IMR-90 (cell line): ENCODE measurements around the gene MSI2. TPM values are rescaled to one million over a fixed set of nuclear protein-coding genes. Genes with fewer than 3 reads are reported as not detected.

Source experiments
- ATAC-seq: fragments of 200-7000 bp; cut with Tn5 transposase; 2 replicates; pipeline ENCODE4 v1.9.1; 2020; ENCODE audit warnings: low read depth, mild to moderate bottlenecking, moderate library complexity
- BruUV-seq: library from RNA; stranded (reverse); fragments of 400-500 nt; replicated peaks from 2 replicates; lab custom pipeline; 2021; lab: Mats Ljungman, UMichigan
- CTCF ChIA-PET: fragments of 300-600 bp; formaldehyde crosslinking; extraction: SDS; loops from one replicate; lab custom pipeline; 2021; ENCODE audit warnings: antibody characterized with exemption; lab: Yijun Ruan, JAX
- POLR2A ChIA-PET: fragments of 300-600 bp; sonication (Branson Sonifier 250); formaldehyde crosslinking; loops from one replicate; lab custom pipeline; 2022; ENCODE audit warnings: antibody characterized with exemption; ENCODE audit not compliant: unreplicated experiment; lab: Charles Lee
- DNase-seq: peaks from one replicate; pipeline ENCODE4 v3.0.0; 2013
- H2AFZ ChIP-seq: replicated peaks from 2 replicates; pipeline ENCODE3; 2013; ENCODE audit warnings: low read length, mild to moderate bottlenecking; ENCODE audit not compliant: poor library complexity
- H2AK5ac ChIP-seq: 2 replicates; pipeline ENCODE4 v1.6.1; 2013; ENCODE audit warnings: low read depth, low read length, inconsistent platforms
- H2AK9ac ChIP-seq: replicated peaks from 2 replicates; pipeline ENCODE3; 2013; ENCODE audit warnings: mild to moderate bottlenecking, low read depth, low read length, moderate library complexity; ENCODE audit not compliant: poor library complexity
- H2BK120ac ChIP-seq: 2 replicates; pipeline ENCODE4 v1.6.1; 2013; ENCODE audit warnings: low read depth, low read length, inconsistent platforms
- H2BK15ac ChIP-seq: 3 replicates; pipeline ENCODE4 v1.6.1; 2013; ENCODE audit warnings: low read depth, low read length, inconsistent platforms
- H2BK20ac ChIP-seq: 2 replicates; pipeline ENCODE4 v1.6.1; 2013; ENCODE audit warnings: low read depth, mild to moderate bottlenecking, inconsistent platforms, low read length, moderate library complexity
- H2BK5ac ChIP-seq: 2 replicates; pipeline ENCODE4 v1.6.1; 2013; ENCODE audit warnings: mild to moderate bottlenecking, low read depth, low read length, inconsistent platforms; ENCODE audit not compliant: poor library complexity, severe bottlenecking
- H3K14ac ChIP-seq: replicated peaks from 2 replicates; pipeline ENCODE4 v1.6.1; 2013; ENCODE audit warnings: low read depth, low read length, inconsistent platforms
- H3K18ac ChIP-seq: 2 replicates; pipeline ENCODE4 v1.6.1; 2013; ENCODE audit warnings: low read depth, low read length, control low read depth
- H3K23ac ChIP-seq: 2 replicates; pipeline ENCODE4 v1.6.1; 2013; ENCODE audit warnings: low read depth, low read length, inconsistent platforms
- H3K27ac ChIP-seq: 2 replicates; pipeline ENCODE4 v1.5.1; 2013; ENCODE audit warnings: mild to moderate bottlenecking, control low read depth, low read length; ENCODE audit not compliant: insufficient read depth
- H3K27me3 ChIP-seq: 2 replicates; pipeline ENCODE4 v1.6.1; 2013; ENCODE audit warnings: low read length; ENCODE audit not compliant: control insufficient read depth, insufficient read depth
- H3K36me3 ChIP-seq: 2 replicates; pipeline ENCODE4 v1.6.1; 2013; ENCODE audit warnings: low read length, mixed read lengths; ENCODE audit not compliant: control insufficient read depth, insufficient read depth
- H3K4ac ChIP-seq: 2 replicates; pipeline ENCODE4 v1.6.1; 2013; ENCODE audit warnings: low read depth, low read length, inconsistent platforms
- H3K4me1 ChIP-seq: 2 replicates; pipeline ENCODE4 v1.6.1; 2013; ENCODE audit warnings: low read length, mixed read lengths; ENCODE audit not compliant: control insufficient read depth, insufficient read depth
- H3K4me2 ChIP-seq: 2 replicates; pipeline ENCODE4 v1.6.1; 2013; ENCODE audit warnings: low read depth, mild to moderate bottlenecking, control low read depth, low read length, moderate library complexity
- H3K4me3 ChIP-seq: 2 replicates; pipeline ENCODE4 v1.5.1; 2013; ENCODE audit warnings: low read depth, mild to moderate bottlenecking, control low read depth, low read length, moderate library complexity; ENCODE audit not compliant: insufficient read depth
- H3K56ac ChIP-seq: 2 replicates; pipeline ENCODE4 v1.6.1; 2013; ENCODE audit warnings: low read length, inconsistent platforms; ENCODE audit not compliant: insufficient read depth; ENCODE audit errors: extremely low read depth
- H3K79me1 ChIP-seq, 2 experiments: 2 replicates each; pipeline ENCODE4 v1.6.1; 2013; ENCODE audit warnings: low read length in 2 of 2, inconsistent platforms in 1 of 2, low read depth in 1 of 2
- H3K9ac ChIP-seq: 2 replicates; pipeline ENCODE4 v1.6.1; 2013; ENCODE audit warnings: low read depth, low read length, control low read depth
- H3K9me1 ChIP-seq: 2 replicates; pipeline ENCODE4 v1.6.1; 2013; ENCODE audit warnings: low read length, inconsistent platforms; ENCODE audit not compliant: insufficient read depth
- H3K9me3 ChIP-seq: 2 replicates; pipeline ENCODE4 v1.6.1; 2013; ENCODE audit warnings: low read length; ENCODE audit not compliant: control insufficient read depth, insufficient read depth
- H4K20me1 ChIP-seq: 2 replicates; pipeline ENCODE4 v1.6.1; 2013; ENCODE audit warnings: low read length, inconsistent platforms; ENCODE audit not compliant: insufficient read depth
- H4K5ac ChIP-seq: 2 replicates; pipeline ENCODE4 v1.6.1; 2013; ENCODE audit warnings: mild to moderate bottlenecking, low read depth, low read length, control low read depth
- H4K8ac ChIP-seq, 2 experiments: 2 replicates each; pipeline ENCODE4 v1.6.1; 2013; ENCODE audit warnings: low read depth in 2 of 2, low read length in 2 of 2, control low read depth in 1 of 2, inconsistent platforms in 1 of 2
- H4K91ac ChIP-seq: 2 replicates; pipeline ENCODE4 v1.6.1; 2013; ENCODE audit warnings: low read depth, low read length, inconsistent platforms; ENCODE audit not compliant: insufficient read depth
- CEBPB ChIP-seq: IDR thresholded peaks from 2 replicates; pipeline ENCODE4 v1.6.1; 2012; ENCODE audit warnings: low read depth, low read length, improper control_type of control experiment
- NFE2L2 ChIP-seq: fragments of 150-350 bp; IDR thresholded peaks from 2 replicates; pipeline ENCODE4 v1.6.1; 2016; ENCODE audit warnings: low read depth, mild to moderate bottlenecking, low read length
- POLR2A ChIP-seq: IDR thresholded peaks from 2 replicates; pipeline ENCODE4 v1.6.1; 2012; ENCODE audit warnings: mild to moderate bottlenecking, low read depth, low read length
- RCOR1 ChIP-seq: IDR thresholded peaks from 2 replicates; pipeline ENCODE4 v1.6.1; 2012; ENCODE audit warnings: mild to moderate bottlenecking, low read length, improper control_type of control experiment; ENCODE audit not compliant: insufficient replicate concordance
- RFX5 ChIP-seq: IDR thresholded peaks from 2 replicates; pipeline ENCODE4 v1.8.0; 2012; ENCODE audit warnings: low read depth, mild to moderate bottlenecking, low read length, moderate library complexity
- SMC3 ChIP-seq: fragments of 150-350 bp; IDR thresholded peaks from 2 replicates; pipeline ENCODE4 v1.6.1; 2016; ENCODE audit warnings: low read depth, mild to moderate bottlenecking, antibody characterized with exemption, low read length, moderate library complexity
- WGBS, 2 experiments: methylation state at CpG; one replicate each; pipeline versions ENCODE4 v1.1.5 to v1.1.7; 2013; ENCODE audit warnings: missing lambda C conversion rate in 2 of 2; ENCODE audit not compliant: insufficient read length in 1 of 2; ENCODE audit errors: extremely low coverage in 2 of 2; 5-methylcytosine and 5-hydroxymethylcytosine counted together
- dilution Hi-C: fragments of 300-500 bp; cut with HindIII; formaldehyde crosslinking; loops from one replicate; pipeline ENCODE4 v1.14.3; 2018; ENCODE audit warnings: low sequenced_read_pairs; ENCODE audit not compliant: unreplicated experiment
- in situ Hi-C: fragments of 300-500 bp; cut with MboI; formaldehyde crosslinking; loops from 3 replicates; pipeline ENCODE4 v1.14.3; 2019; ENCODE audit warnings: low sequenced_read_pairs, inconsistent platforms, mixed read lengths
- intact Hi-C: fragments of 100-400 bp; cut with micrococcal nuclease; formaldehyde crosslinking; loops from 2 replicates; pipeline ENCODE4 v1.10.0; 2022
- polyA plus RNA-seq, 3 experiments: library from polyadenylated mRNA; depleted of rRNA; stranded (reverse); fragments of >200 nt; gene quantifications; 2 replicates each; pipeline ENCODE4 v1.2.3, GENCODE V29; 2012; ENCODE audit warnings: low replicate concordance in 1 of 3
- total RNA-seq: library from RNA; depleted of rRNA; stranded (reverse); fragments of >200 nt; gene quantifications from 2 replicates; pipeline ENCODE4 v1.2.3, GENCODE V29; 2012
- TF ChIP-seq, protein P1 (sequence below): conservative IDR thresholded peaks from 2 replicates; pipeline ENCODE4 v1.5.1; 2012; ENCODE audit warnings: mild to moderate bottlenecking, low read depth, low read length, improper control_type of control experiment
- TF ChIP-seq, protein P2 (sequence below): fragments of 150-350 bp; IDR thresholded peaks from 2 replicates; pipeline ENCODE4 v1.6.1; 2017; ENCODE audit warnings: mild to moderate bottlenecking, antibody characterized with exemption, low read length, low read depth
- TF ChIP-seq, protein P3 (sequence below): fragments of 150-350 bp; IDR thresholded peaks from 2 replicates; pipeline ENCODE4 v1.6.1; 2016; ENCODE audit warnings: low read depth, mild to moderate bottlenecking, low read length, moderate library complexity, borderline replicate concordance

MSI2 gene
- total and polyA plus RNA-seq, 2 of the 4 experiments (the other 2 are of a cell fraction), result 13.0 to 16.0 TPM

DNA sequence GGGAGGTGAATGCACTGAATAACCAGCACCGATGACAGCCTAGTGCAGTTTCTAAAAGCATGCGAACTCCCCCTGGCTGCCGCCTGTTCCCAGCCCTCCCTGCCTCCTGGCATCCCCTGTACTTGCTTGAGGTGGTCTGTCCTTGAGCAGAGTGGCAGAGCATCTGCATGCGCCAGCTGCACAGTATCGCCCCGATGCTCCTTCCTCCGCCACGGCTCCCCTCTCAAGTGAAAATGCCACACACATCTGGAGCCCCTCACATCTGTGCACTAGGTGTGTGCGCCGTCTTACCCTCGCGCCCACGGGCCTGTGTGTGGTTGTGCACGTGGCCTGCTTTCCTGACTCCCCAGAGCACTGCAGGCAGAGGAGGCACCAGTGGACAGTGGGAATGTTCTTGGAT is 376.9 kb downstream of the MSI2 start:
- H3K14ac ChIP-seq, result no peak overlapping the region
- DNase-seq, result no peak
- no peak overlapping the region for H3K18ac ChIP-seq
- no peak overlapping the region for H3K4ac ChIP-seq
- H3K79me1 ChIP-seq, result no peaks in the 10 kb centered on the region
- no peaks in the 10 kb centered on the region; the same call in 1 of the 2 replicates for H3K9me3 ChIP-seq
- H3K9ac ChIP-seq, result no peak overlapping the region
- no CpG with 5 or more reads among the region's 14 CpGs for WGBS, 2 experiments
- no peak overlapping the region for H3K4me2 ChIP-seq
- no peak overlapping the region for H2BK15ac ChIP-seq
- no peak overlapping the region for H2BK20ac ChIP-seq
- H4K5ac ChIP-seq, result no peak overlapping the region
- BruUV-seq, result no TSS peak
- TF ChIP-seq, protein P1, sequence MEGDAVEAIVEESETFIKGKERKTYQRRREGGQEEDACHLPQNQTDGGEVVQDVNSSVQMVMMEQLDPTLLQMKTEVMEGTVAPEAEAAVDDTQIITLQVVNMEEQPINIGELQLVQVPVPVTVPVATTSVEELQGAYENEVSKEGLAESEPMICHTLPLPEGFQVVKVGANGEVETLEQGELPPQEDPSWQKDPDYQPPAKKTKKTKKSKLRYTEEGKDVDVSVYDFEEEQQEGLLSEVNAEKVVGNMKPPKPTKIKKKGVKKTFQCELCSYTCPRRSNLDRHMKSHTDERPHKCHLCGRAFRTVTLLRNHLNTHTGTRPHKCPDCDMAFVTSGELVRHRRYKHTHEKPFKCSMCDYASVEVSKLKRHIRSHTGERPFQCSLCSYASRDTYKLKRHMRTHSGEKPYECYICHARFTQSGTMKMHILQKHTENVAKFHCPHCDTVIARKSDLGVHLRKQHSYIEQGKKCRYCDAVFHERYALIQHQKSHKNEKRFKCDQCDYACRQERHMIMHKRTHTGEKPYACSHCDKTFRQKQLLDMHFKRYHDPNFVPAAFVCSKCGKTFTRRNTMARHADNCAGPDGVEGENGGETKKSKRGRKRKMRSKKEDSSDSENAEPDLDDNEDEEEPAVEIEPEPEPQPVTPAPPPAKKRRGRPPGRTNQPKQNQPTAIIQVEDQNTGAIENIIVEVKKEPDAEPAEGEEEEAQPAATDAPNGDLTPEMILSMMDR, result no peak
- TF ChIP-seq POLR2A (no peak), CEBPB (no peak), NFE2L2 (no peak), SMC3 (no peak), RCOR1 (no peak), RFX5 (no peak)
- TF ChIP-seq, protein P2, sequence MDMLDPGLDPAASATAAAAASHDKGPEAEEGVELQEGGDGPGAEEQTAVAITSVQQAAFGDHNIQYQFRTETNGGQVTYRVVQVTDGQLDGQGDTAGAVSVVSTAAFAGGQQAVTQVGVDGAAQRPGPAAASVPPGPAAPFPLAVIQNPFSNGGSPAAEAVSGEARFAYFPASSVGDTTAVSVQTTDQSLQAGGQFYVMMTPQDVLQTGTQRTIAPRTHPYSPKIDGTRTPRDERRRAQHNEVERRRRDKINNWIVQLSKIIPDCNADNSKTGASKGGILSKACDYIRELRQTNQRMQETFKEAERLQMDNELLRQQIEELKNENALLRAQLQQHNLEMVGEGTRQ, result no peak
- TF ChIP-seq, protein P3, sequence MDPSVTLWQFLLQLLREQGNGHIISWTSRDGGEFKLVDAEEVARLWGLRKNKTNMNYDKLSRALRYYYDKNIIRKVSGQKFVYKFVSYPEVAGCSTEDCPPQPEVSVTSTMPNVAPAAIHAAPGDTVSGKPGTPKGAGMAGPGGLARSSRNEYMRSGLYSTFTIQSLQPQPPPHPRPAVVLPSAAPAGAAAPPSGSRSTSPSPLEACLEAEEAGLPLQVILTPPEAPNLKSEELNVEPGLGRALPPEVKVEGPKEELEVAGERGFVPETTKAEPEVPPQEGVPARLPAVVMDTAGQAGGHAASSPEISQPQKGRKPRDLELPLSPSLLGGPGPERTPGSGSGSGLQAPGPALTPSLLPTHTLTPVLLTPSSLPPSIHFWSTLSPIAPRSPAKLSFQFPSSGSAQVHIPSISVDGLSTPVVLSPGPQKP, result no peak
- no peaks in the 10 kb centered on the region for H4K20me1 ChIP-seq
- peaks cover 7% of the 10 kb centered on the region for H3K4me1 ChIP-seq
- no peak overlapping the region for H3K23ac ChIP-seq
- H3K36me3 ChIP-seq, result peaks cover 5% of the 10 kb centered on the region; the same call in 1 of the 2 replicates
- H4K91ac ChIP-seq, result no peak overlapping the region
- H2BK5ac ChIP-seq, result no peak overlapping the region
- no peak overlapping the region for H3K56ac ChIP-seq
- H3K4me3 ChIP-seq, result no peak overlapping the region
- CTCF ChIA-PET, result no interaction called here
- dilution Hi-C loops, result no loop called here
- H3K27ac ChIP-seq, result no peak overlapping the region
- intact Hi-C loops, result no loop called here
- H2AK9ac ChIP-seq, result no peak overlapping the region
- H2AFZ ChIP-seq, result no peak overlapping the region
- H3K27me3 ChIP-seq, result no peaks in the 10 kb centered on the region
- in situ Hi-C loops, result no loop called here
- H2BK120ac ChIP-seq, result no peak overlapping the region
- POLR2A ChIA-PET, result no interaction called here
- no peak for ATAC-seq
- peaks cover 11% of the 10 kb centered on the region for H3K9me1 ChIP-seq
- H2AK5ac ChIP-seq, result no peak overlapping the region
- no peak overlapping the region for H4K8ac ChIP-seq
